Panc1 (cell line): Measurements from ENCODE around the gene MDN1.

Source experiments
- POLR2AphosphoS5 ChIP-seq: IDR thresholded peaks from 2 replicates; pipeline ENCODE4 v1.6.1; 2012; ENCODE audit warnings: mild to moderate bottlenecking, low read depth, low read length, moderate library complexity
- SIN3A ChIP-seq: IDR thresholded peaks from 2 replicates; pipeline ENCODE4 v1.6.1; 2012; ENCODE audit warnings: low read depth, mild to moderate bottlenecking, low read length, moderate library complexity, borderline replicate concordance; ENCODE audit not compliant: insufficient read depth
- TCF7L2 ChIP-seq: IDR thresholded peaks from 2 replicates; pipeline ENCODE4 v1.6.1; 2011; ENCODE audit warnings: mild to moderate bottlenecking, low read depth, low read length, inconsistent platforms
- TF ChIP-seq, protein P1 (sequence below): fragments of 450-650 bp; IDR thresholded peaks from 2 replicates; pipeline ENCODE4 v1.5.1; 2017; ENCODE audit warnings: mild to moderate bottlenecking
- TF ChIP-seq, protein P2 (sequence below), 2 experiments: IDR thresholded peaks; 2 replicates each; pipeline ENCODE4 v1.6.1; 2011 to 2012; ENCODE audit warnings: low read depth in 2 of 2, control low read depth in 1 of 2, low read length in 1 of 2, mild to moderate bottlenecking in 1 of 2, moderate library complexity in 1 of 2; ENCODE audit not compliant: insufficient read depth in 1 of 2

DNA sequence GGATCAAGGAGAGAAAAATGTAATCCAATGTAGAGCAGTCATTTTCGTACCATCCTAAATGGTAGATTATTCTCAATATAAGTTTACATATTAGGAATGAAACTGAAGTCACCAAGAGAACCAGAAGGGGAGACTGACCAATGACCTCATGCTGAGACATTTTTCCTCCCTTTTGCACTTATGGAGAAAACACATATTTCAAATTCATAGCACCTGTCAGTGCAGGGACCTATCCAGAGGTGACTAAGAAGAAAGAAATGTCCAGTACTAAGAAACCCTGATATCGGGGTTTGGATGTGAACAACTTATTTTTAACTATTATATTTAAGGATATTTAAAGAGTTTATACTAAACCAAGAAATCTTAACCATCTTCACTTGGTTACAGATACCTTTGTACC lies 164.5 kb downstream of the MDN1 start:
- TF ChIP-seq, protein P1, sequence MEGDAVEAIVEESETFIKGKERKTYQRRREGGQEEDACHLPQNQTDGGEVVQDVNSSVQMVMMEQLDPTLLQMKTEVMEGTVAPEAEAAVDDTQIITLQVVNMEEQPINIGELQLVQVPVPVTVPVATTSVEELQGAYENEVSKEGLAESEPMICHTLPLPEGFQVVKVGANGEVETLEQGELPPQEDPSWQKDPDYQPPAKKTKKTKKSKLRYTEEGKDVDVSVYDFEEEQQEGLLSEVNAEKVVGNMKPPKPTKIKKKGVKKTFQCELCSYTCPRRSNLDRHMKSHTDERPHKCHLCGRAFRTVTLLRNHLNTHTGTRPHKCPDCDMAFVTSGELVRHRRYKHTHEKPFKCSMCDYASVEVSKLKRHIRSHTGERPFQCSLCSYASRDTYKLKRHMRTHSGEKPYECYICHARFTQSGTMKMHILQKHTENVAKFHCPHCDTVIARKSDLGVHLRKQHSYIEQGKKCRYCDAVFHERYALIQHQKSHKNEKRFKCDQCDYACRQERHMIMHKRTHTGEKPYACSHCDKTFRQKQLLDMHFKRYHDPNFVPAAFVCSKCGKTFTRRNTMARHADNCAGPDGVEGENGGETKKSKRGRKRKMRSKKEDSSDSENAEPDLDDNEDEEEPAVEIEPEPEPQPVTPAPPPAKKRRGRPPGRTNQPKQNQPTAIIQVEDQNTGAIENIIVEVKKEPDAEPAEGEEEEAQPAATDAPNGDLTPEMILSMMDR: no peak
- TF ChIP-seq POLR2AphosphoS5: no peak
- TF ChIP-seq, protein P2, sequence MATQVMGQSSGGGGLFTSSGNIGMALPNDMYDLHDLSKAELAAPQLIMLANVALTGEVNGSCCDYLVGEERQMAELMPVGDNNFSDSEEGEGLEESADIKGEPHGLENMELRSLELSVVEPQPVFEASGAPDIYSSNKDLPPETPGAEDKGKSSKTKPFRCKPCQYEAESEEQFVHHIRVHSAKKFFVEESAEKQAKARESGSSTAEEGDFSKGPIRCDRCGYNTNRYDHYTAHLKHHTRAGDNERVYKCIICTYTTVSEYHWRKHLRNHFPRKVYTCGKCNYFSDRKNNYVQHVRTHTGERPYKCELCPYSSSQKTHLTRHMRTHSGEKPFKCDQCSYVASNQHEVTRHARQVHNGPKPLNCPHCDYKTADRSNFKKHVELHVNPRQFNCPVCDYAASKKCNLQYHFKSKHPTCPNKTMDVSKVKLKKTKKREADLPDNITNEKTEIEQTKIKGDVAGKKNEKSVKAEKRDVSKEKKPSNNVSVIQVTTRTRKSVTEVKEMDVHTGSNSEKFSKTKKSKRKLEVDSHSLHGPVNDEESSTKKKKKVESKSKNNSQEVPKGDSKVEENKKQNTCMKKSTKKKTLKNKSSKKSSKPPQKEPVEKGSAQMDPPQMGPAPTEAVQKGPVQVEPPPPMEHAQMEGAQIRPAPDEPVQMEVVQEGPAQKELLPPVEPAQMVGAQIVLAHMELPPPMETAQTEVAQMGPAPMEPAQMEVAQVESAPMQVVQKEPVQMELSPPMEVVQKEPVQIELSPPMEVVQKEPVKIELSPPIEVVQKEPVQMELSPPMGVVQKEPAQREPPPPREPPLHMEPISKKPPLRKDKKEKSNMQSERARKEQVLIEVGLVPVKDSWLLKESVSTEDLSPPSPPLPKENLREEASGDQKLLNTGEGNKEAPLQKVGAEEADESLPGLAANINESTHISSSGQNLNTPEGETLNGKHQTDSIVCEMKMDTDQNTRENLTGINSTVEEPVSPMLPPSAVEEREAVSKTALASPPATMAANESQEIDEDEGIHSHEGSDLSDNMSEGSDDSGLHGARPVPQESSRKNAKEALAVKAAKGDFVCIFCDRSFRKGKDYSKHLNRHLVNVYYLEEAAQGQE (IDR thresholded peaks at IDR 0.05; ENCODE audit: insufficient read depth in 1 of 2, low read depth in 2 of 2, low read length in 1 of 2): no peak
- no peak for TF ChIP-seq SIN3A
- no peak for TF ChIP-seq TCF7L2
